ENCODE data around the gene ASB6.
"Not testable (repeated sequence)": the region's sequence is repeated elsewhere in the genome, so short reads cannot be mapped to it uniquely, and the experiment has no call there.

The ASB6 gene

GRCh38 chr9:129666575-129666974 is 24.6 kb upstream of the ASB6 start:
- no peak for DNase-seq

GRCh38 chr9:129665814-129666520 is 24.0 kb upstream of the ASB6 start:
- no peak for DNase-seq

GRCh38 chr9:129665389-129665775 is 23.4 kb upstream of the ASB6 start, which contains the start of gene PRRX2:
PRRX2 (plus strand) TSS chr9:129665647; CDS start chr9:129665868, 221 bp downstream.
- DNase-seq = no peak

GRCh38 chr9:129664746-129665388 is 22.9 kb upstream of the ASB6 start:
- DNase-seq = no peak

- not testable (repeated sequence) for DNase-seq
Observed at GRCh38 chr9:129662239-129662638, 20.3 kb upstream of the ASB6 start.

- no peak for DNase-seq
Observed at GRCh38 chr9:129661029-129661428, 19.1 kb upstream of the ASB6 start.

GRCh38 chr9:129656795-129657390 is 14.9 kb upstream of the ASB6 start:
- no peak for DNase-seq

GRCh38 chr9:129655696-129656095 is 13.7 kb upstream of the ASB6 start:
- DNase-seq = no peak

GRCh38 chr9:129655154-129655553 is 13.2 kb upstream of the ASB6 start:
- DNase-seq = no peak

- DNase-seq = no peak
Observed at GRCh38 chr9:129654554-129655040, 12.6 kb upstream of the ASB6 start.

- DNase-seq = no peak
Observed at GRCh38 chr9:129653823-129654553, 12.0 kb upstream of the ASB6 start.

- no peak for DNase-seq
Observed at GRCh38 chr9:129650680-129651235, 8.8 kb upstream of the ASB6 start.

- no peak for DNase-seq
Observed at GRCh38 chr9:129649726-129650679, 8.1 kb upstream of the ASB6 start.

GRCh38 chr9:129648764-129649115 is 6.8 kb upstream of the ASB6 start:
- no peak for DNase-seq

- no peak for DNase-seq
Observed at GRCh38 chr9:129648092-129648763, 6.3 kb upstream of the ASB6 start.

- no peak for DNase-seq
Observed at GRCh38 chr9:129647635-129648034, 5.7 kb upstream of the ASB6 start.

GRCh38 chr9:129646654-129647053 is 4.7 kb upstream of the ASB6 start:
- DNase-seq = no peak

GRCh38 chr9:129646252-129646651 is 4.3 kb upstream of the ASB6 start:
- DNase-seq = no peak

GRCh38 chr9:129644902-129645301 is 3.0 kb upstream of the ASB6 start:
- no peak for DNase-seq

- DNase-seq = no peak
Observed at GRCh38 chr9:129644365-129644764, 2.4 kb upstream of the ASB6 start.

GRCh38 chr9:129643706-129644105 is 1.8 kb upstream of the ASB6 start:
- DNase-seq = no peak
